Measurements from ENCODE around the gene PLIN4. TPM values are rescaled to one million over a fixed set of nuclear protein-coding genes. Genes with fewer than 3 reads are reported as not detected.

Gene PLIN4
- total RNA-seq, 2 experiments from 2014 or later, result 0.05 TPM; not detected in 1

DNA sequence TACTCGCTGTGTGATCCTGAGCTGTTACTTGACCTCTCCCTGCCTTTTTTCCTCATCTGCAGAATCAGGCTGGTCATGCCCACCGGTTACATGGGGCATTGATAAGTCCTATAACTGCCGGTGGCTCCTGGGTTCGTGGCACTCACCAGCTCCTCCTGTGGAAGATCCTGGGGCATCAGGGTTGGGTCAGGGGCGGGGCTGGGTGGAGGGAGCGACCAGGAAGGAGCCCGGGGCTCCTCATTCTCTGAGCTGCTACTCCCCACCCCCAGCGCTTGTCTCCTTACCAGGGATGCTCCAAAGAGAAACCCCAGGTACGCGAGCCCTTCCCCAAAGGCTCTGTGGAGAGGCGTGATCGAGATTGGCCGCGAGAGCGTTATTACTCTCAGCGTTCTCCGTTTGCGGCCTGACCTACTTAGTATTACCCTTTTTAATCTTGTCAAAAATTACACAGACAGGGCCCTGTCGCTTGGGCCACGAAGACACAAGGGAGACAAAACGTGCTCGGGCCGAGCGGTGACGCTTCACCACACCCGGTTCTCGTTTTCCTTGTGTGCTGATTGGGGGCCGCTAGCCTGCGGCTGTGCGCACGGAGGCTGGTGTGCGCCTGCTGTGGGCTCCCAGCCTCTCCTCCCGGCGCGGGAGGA is 35.4 kb downstream of the PLIN4 start:
- H3K4me3 Mint-ChIP-seq, result no peak overlapping the region
- peaks cover 8% of the 10 kb centered on the region for H3K36me3 Mint-ChIP-seq (ENCODE audit: low read depth)
- H3K27me3 Mint-ChIP-seq, result no peaks in the 10 kb centered on the region
- DNase-seq, result no peak
- H3K9me3 Mint-ChIP-seq, result no peaks in the 10 kb centered on the region
- POLR2A ChIA-PET, result no interaction called here
- no peak for TF ChIP-seq CTCF (IDR thresholded peaks at IDR 0.05)
- intact Hi-C loops (cut with micrococcal nuclease), result no loop called here
- H3K4me1 Mint-ChIP-seq (ENCODE audit: low read depth), result no peaks in the 10 kb centered on the region
- H3K27ac Mint-ChIP-seq, result no peak overlapping the region
- CTCF ChIA-PET, result no interaction called here
- ATAC-seq, result no peak

GRCh38 chr19:4477034-4477801 is 41.1 kb downstream of the PLIN4 start:
- no peak for DNase-seq
- no peak overlapping the region for H3K4me3 Mint-ChIP-seq
- intact Hi-C loops (cut with micrococcal nuclease), result no loop called here
- TF ChIP-seq CTCF (IDR thresholded peaks at IDR 0.05), result no peak
- no peak overlapping the region for H3K27ac Mint-ChIP-seq
- H3K4me1 Mint-ChIP-seq (ENCODE audit: low read depth), result peaks cover 16% of the 10 kb centered on the region
- H3K9me3 Mint-ChIP-seq, result no peaks in the 10 kb centered on the region
- ChIA-PET CTCF (no interaction called here), POLR2A (interaction anchor here (1.1 kb wide), 1 partner anchor 20 kb away, joined by 3 read pairs; no protein-coding TSS in a partner anchor)
- H3K27me3 Mint-ChIP-seq, result no peaks in the 10 kb centered on the region
- ATAC-seq, result no peak
- H3K36me3 Mint-ChIP-seq (ENCODE audit: low read depth), result peaks cover 2% of the 10 kb centered on the region

- H3K4me1 Mint-ChIP-seq (ENCODE audit: low read depth), result peaks cover 21% of the 10 kb centered on the region
- ATAC-seq, result no peak
- no peak for TF ChIP-seq CTCF (IDR thresholded peaks at IDR 0.05)
- peak overlapping the region; percentile 14 for H3K27ac Mint-ChIP-seq
- H3K4me3 Mint-ChIP-seq, result peak overlapping the region; percentile 79
- ChIA-PET CTCF (interaction anchor here (0.8 to 1.6 kb wide), 3 partner anchors 48 to 74 kb away, joined by 3 read pairs; partner anchors contain the start of gene SH3GL1), POLR2A (no interaction called here)
- no peaks in the 10 kb centered on the region for H3K27me3 Mint-ChIP-seq
- H3K9me3 Mint-ChIP-seq, result no peaks in the 10 kb centered on the region
- DNase-seq, result peak; percentile 56
- peaks cover 3% of the 10 kb centered on the region for H3K36me3 Mint-ChIP-seq (ENCODE audit: low read depth)
- intact Hi-C loops (cut with micrococcal nuclease), result no loop called here
Measured at GRCh38 chr19:4474514-4475022, 43.7 kb downstream of the PLIN4 start.

DNA sequence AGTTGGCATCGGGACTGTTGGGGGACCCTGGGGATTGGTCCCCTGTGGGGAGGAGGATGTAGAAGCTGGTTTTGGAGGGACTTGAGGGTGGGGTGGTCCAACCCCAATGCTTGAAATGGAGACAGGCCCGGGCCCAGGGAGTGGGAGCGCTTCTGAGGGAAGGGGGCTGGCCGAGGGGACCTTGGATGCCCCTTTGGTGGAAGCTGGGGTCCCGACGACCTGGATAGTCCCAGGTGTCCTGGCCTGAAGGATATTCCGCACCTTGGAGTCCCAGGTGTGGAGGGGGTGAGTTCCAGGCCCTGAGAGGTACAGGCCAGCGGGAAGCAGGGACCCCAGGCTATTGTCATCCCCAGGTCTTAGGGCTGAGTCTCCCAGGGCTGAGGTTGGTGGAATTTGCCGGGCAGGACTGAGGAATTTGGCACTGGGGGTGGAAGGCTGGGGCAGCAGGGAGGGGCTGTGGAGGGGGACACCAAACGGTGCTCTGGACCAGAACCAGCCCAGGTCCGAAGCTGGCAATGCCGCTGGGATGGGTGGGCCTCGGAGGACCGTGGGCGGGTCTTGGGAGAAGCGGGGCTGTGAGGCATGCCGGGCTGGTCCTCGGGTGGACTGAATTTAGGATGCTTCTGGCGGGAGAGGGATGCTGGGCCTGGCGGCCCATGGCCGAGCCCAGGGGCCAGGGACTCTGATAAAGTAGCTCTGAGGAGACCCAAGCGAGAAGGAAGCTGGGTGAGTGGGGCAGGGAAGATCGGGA is 44.3 kb downstream of the PLIN4 start:
- H3K27ac Mint-ChIP-seq, result peak overlapping the region; percentile 14
- ATAC-seq, result no peak
- ChIA-PET POLR2A (interaction anchor here (0.7 to 1.1 kb wide), 2 partner anchors 25 to 65 kb away, joined by 3 to 4 read pairs; partner anchors contain the start of gene LRG1), CTCF (interaction anchor here (1.0 to 1.6 kb wide), 4 partner anchors 49 to 163 kb away, joined by 3 to 4 read pairs (median 3); partner anchors contain the start of gene SH3GL1)
- DNase-seq, result no peak
- no peak for TF ChIP-seq CTCF (IDR thresholded peaks at IDR 0.05)
- peak overlapping the region; percentile 79 for H3K4me3 Mint-ChIP-seq
- H3K27me3 Mint-ChIP-seq, result no peaks in the 10 kb centered on the region
- H3K9me3 Mint-ChIP-seq, result no peaks in the 10 kb centered on the region
- H3K4me1 Mint-ChIP-seq (ENCODE audit: low read depth), result peaks cover 21% of the 10 kb centered on the region
- intact Hi-C loops (cut with micrococcal nuclease), result no loop called here
- peaks cover 3% of the 10 kb centered on the region for H3K36me3 Mint-ChIP-seq (ENCODE audit: low read depth)
